ENCODE results near the gene PSAP.

DNA sequence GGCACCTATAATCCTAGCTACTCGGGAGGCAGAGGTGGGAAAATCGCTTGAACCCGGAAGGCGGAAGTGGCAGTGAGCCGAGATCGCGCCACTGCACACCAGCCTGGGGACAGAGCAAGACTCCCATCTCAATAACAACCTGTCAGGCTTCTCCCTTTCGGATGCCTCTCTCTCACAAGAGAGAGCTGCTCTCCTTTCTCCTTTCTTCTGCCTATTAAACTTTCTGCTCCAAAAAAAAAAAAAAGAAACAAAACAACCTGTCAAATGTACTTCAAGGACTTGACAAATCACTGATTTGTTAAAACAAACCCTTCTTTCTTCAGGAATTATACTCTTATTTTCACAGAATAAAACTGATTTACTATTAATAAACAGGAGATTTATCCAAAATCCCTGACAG, 3.6 kb downstream of the PSAP start:
- TF ChIP-seq, protein P1, sequence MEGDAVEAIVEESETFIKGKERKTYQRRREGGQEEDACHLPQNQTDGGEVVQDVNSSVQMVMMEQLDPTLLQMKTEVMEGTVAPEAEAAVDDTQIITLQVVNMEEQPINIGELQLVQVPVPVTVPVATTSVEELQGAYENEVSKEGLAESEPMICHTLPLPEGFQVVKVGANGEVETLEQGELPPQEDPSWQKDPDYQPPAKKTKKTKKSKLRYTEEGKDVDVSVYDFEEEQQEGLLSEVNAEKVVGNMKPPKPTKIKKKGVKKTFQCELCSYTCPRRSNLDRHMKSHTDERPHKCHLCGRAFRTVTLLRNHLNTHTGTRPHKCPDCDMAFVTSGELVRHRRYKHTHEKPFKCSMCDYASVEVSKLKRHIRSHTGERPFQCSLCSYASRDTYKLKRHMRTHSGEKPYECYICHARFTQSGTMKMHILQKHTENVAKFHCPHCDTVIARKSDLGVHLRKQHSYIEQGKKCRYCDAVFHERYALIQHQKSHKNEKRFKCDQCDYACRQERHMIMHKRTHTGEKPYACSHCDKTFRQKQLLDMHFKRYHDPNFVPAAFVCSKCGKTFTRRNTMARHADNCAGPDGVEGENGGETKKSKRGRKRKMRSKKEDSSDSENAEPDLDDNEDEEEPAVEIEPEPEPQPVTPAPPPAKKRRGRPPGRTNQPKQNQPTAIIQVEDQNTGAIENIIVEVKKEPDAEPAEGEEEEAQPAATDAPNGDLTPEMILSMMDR (IDR thresholded peaks at IDR 0.05) = no peak
- no peak for TF ChIP-seq ZFX (IDR thresholded peaks at IDR 0.05; ENCODE audit: borderline replicate concordance)
